PC-9 (cell line): ENCODE results near the gene ARHGEF9.

Experiments
- CTCF ChIP-seq: fragments of 200-600 bp; sonication (generic); conservative IDR thresholded peaks from 2 replicates; pipeline ENCODE4 v1.6.1; 2017; ENCODE audit warnings: mixed run types, antibody characterized with exemption, mild to moderate bottlenecking, moderate library complexity
- EZH2 ChIP-seq: fragments of 200-600 bp; sonication (generic); IDR thresholded peaks from 2 replicates; pipeline ENCODE4 v1.8.0; 2017; ENCODE audit warnings: antibody characterized with exemption, low read depth

DNA sequence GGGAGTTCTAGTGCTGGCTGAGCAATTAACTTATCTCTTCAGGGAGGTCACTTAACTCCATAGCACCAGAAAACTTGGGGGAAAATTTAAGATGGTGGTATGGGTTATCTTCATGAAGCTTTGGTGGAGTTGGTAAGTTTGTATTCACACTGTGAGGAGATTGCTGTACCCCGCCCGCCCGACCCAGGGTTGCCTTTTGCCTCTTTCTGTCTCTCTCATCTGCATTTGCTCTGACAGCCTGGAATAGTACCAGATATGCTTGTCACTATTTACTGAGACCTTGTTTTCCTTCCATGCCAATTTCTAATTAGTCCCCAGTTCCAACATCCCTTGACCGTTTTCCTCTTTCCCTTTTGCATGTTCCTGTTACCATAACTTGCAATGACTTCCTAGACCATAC lies 33.1 kb upstream of the ARHGEF9 start:
- TF ChIP-seq CTCF (no peak), EZH2 (no peak)
